Lower leg skin (tissue), 4 donors: Measurements from ENCODE around the gene CRKL. TPM values are rescaled to one million over a fixed set of nuclear protein-coding genes. Genes with fewer than 3 reads are reported as not detected.

ENCODE experiments used
- DNase-seq, 2 donors: peaks; one replicate each; pipeline ENCODE4 v3.0.0-alpha.2; 2019; ENCODE audit warnings: low spot score in 2 of 2
- H3K4me3 ChIP-seq: fragments of 200-600 bp; sonication (generic); 2 replicates; pipeline ENCODE4 v1.5.1; 2017; ENCODE audit warnings: mild to moderate bottlenecking, low read depth; ENCODE audit not compliant: poor library complexity, severe bottlenecking
- CTCF ChIP-seq, 3 donors: fragments of 450-650 bp; IDR thresholded peaks; one replicate each; pipeline ENCODE4 v1.5.1; 2016; ENCODE audit warnings: antibody characterized with exemption in 3 of 3, mild to moderate bottlenecking in 3 of 3, moderate library complexity in 2 of 3
- POLR2A ChIP-seq, 2 donors: fragments of 450-650 bp; IDR thresholded peaks; one replicate each; pipeline ENCODE4 v1.6.1; 2016 to 2017; ENCODE audit warnings: antibody characterized with exemption in 2 of 2, mild to moderate bottlenecking in 1 of 2, moderate library complexity in 1 of 2
- WGBS, 2 donors: methylation state at CpG; one replicate each; pipeline ENCODE4 v1.1.5; 2018; 5-methylcytosine and 5-hydroxymethylcytosine counted together
- intact Hi-C: fragments of 100-400 bp; cut with DNase I; formaldehyde crosslinking; loops from one replicate; pipeline ENCODE4 v1.15.0; 2023; ENCODE audit warnings: low total_unique reads
- total RNA-seq, 4 donors: library from RNA; depleted of rRNA; stranded (reverse); fragments of >200 nt; gene quantifications; one replicate each; pipeline ENCODE4 v1.1.0, GENCODE V29; 2016

Gene CRKL
- total RNA-seq, 4 donors from 2014 or later, result 54.3 to 94.1 (median 64.9) TPM

- WGBS, 2 donors, result 72 to 77% methylated on average over 3 of the region's 3 CpGs
- no peak overlapping the region for H3K4me3 ChIP-seq
- no peak for DNase-seq
- TF ChIP-seq CTCF (IDR thresholded peaks at IDR 0.05), result no peak
- TF ChIP-seq POLR2A (IDR thresholded peaks at IDR 0.05), result no peak
- intact Hi-C loops, result no loop called here
These were observed 36.1 kb downstream of the CRKL start for GRCh38 chr22:20953342-20953608.

DNA sequence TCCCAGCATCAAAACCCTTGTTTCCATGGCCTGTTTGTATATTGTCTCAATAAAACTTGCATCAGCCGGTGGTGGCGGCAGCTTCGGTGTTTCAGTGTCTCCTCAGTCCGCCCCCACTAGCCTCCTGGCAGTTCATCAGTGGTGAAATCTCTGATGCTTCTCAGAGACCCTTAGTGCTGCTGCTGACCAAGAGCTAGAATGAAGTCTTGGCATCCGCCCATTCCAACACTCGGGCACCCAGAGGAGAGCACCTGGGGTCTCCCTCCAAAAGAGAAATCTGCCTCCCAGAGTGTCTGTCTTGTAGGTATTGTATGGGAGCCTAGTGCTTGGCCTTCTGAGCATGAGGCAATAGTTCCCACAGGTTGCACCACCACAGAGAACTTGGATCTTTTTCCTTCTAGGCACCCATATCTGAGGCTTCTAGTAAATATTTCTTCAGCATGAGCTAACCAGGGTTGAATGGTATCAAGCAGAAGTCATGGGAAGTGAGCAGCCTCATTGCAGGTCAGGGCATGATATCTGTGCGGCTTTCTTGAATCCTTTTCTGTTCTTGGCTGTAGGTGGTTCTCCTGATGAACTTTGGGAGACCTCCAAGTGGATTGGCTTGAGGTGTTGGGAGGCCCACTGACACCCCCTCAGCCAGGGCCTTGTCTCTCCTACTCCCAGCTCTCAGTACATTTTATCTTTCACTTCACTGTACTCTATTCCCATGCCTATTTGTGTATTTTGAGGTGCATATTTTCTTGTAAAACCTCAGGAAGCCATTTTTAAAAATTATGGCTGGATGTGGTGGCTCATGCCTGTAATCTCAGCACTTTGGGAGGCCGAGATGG lies 36.7 kb downstream of the CRKL start:
- peak in 1 of 2 donors; percentile 37 for DNase-seq
- 74 to 84% methylated on average over 8 of the region's 8 CpGs for WGBS, 2 donors
- H3K4me3 ChIP-seq, result no peak overlapping the region
- intact Hi-C loops, result no loop called here
- TF ChIP-seq POLR2A (IDR thresholded peaks at IDR 0.05) (no peak), CTCF (IDR thresholded peaks at IDR 0.05) (no peak)

- intact Hi-C loops, result no loop called here
- H3K4me3 ChIP-seq, result no peak overlapping the region
- 84 to 86% methylated on average over 7 of the region's 7 CpGs for WGBS, 2 donors
- DNase-seq, result no peak
- TF ChIP-seq POLR2A (IDR thresholded peaks at IDR 0.05), result no peak
- no peak for TF ChIP-seq CTCF (IDR thresholded peaks at IDR 0.05)
These were observed 38.3 kb downstream of the CRKL start for GRCh38 chr22:20955548-20955947.

DNA sequence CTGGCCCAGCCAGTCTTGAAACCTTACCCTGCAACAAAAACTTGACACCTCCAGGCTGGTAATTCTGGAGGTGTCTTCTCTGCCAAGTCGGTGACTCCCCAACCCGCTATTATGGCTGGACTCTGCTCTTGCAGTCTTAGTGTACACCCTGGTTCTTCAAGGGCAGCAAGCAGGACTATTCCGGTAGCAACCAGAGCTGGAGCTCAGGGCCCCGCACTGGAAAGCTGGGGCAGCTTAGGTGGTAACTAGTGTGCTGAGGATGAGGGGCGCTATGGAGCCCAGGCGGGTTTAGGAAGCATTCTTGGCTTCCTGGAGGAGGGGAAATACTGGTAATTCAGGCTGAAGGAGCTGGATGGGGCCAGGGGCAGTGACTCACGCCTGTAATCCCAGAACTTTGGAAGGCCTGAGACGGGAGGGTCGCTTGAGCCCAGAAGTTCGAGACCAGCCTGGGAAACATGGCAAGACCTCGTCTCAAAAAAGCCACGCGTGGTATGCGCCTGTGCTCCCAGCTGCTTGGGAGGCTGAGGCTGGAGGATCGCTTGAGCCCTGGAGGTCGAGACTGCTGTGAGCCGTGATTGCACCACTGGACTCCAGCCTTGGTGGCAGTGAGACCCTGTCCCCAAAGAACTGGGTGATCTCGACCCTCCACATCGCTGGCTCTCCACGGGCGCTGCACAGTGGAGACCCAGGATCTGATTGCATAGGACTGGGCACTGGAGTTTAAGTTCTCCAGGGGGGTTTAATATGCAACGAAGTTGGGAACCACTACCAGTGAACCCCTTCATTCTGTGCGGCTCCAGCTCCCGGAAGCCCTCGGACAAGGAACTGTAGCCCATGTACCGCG lies 39.3 kb downstream of the CRKL start:
- intact Hi-C loops, result no loop called here
- no peak overlapping the region for H3K4me3 ChIP-seq
- TF ChIP-seq CTCF (IDR thresholded peaks at IDR 0.05) (no peak), POLR2A (IDR thresholded peaks at IDR 0.05) (no peak)
- WGBS, 2 donors, result 45 to 55% methylated on average over 20 to 27 of the region's 27 CpGs
- no peak for DNase-seq

DNA sequence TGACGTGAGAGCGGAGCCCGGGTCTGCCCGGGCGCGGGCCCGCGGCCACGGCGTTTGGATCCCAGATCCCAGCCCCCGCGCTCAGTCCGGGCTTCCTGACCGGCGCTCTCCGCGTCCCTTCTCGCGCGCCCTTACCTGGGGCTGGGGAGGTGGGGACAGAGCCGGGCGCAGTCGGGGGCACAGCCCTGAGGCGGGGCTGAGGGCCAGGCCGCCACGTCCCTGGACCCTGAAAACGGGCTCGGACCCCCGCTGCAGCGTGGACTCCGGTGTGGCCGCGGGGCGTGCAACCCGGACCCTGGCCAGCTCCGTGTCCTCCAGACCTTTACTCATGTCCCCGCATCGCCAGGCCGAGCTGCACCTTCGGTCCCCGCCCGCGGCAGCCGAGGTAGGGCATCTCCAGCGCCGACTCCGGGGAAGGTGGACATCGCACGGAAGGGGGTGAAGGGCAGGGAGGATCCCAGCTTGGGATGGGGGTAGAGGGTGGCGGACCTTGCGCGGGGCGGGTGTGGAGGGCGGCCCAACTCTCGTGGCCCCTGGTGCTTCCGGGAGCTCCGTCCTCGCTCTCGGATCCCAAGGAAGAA lies 40.0 kb downstream of the CRKL start:
- WGBS, 2 donors, result 0% methylated on average over 18 to 34 of the region's 59 CpGs
- intact Hi-C loops, result no loop called here
- no peak for TF ChIP-seq POLR2A (IDR thresholded peaks at IDR 0.05)
- no peak for TF ChIP-seq CTCF (IDR thresholded peaks at IDR 0.05)
- DNase-seq, result no peak
- peak overlapping the region; percentile 54 for H3K4me3 ChIP-seq
